GM15510 (cell line): ENCODE measurements around the gene MYH14.

Experiments
- POLR2A ChIP-seq: IDR thresholded peaks from 3 replicates; pipeline ENCODE4 v1.6.1; 2011; ENCODE audit warnings: borderline replicate concordance; ENCODE audit not compliant: insufficient read length; ENCODE audit errors: extremely low read depth

MYH14 gene

DNA sequence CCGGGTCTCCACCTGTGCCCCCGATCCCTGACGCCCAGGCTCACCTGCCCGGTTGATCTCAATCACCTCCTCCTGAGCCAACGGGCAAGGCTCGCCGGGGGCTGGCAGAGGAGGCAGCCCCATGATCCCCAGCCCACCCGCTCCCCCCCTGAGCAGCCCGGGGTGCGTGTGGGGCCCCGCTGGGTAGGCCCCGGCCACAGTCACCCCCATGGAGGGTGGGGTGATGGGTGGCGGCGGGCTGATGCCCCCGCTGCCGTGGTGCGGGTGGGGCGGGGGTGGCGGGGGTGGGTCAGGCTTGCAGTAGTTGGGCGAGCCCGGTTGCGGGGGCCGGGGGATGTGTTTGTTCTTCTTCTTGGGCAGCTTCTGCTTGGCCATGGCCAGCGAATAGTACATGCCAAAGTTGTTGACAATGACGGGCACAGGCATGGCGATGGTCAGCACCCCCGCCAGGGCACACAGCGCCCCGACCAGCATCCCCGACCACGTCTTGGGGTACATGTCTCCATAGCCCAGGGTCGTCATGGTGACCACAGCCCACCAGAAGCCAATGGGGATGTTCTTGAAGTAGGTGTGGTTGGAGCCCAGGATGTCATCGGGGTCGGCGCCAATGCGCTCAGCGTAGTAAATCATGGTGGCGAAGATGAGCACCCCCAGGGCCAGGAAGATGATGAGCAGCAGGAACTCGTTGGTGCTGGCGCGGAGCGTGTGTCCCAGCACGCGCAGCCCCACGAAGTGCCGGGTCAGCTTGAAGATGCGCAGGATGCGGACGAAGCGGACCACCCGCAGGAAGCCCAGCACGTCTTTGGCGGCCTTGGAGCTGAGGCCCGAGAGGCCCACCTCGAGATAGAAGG, 119.7 kb downstream of the MYH14 start:
- TF ChIP-seq POLR2A = no peak

DNA sequence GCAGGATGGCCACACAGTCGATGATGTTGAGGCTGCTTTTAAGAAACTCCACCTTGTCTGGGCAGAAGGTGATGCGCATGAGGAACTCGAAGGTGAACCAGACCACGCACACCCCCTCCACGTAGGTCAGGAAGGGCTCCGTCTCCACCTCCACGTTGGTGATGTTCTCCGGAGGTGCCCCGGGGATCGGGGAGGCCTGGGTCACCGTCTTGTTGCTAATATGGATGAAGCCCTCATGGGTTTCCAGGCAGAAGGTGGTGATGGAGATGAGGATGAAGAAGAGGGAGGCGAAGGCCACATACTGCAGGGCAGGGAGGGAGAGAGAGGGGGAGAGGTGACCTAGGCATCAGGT, 120.3 kb downstream of the MYH14 start:
- no peak for TF ChIP-seq POLR2A

DNA sequence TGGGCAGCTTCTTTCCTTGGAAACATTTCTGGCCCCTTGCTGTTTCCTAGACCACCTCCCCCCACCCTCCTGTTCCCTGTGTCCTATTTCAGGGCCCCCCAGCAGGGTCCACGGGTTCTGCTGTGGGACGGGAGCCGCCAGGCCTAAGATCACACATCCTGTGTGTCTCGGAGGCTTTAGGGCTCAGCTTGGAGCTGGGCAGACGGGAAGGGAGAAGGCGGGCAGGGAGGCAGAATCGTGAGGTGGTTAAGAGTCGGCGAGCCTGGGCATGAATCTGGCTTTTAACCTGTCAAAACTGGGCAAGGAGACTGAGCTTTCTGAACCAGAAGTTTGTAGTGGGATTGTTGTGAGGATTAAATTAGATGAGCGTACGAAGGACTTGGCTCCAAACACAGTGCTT, 120.9 kb downstream of the MYH14 start:
- no peak for TF ChIP-seq POLR2A

DNA sequence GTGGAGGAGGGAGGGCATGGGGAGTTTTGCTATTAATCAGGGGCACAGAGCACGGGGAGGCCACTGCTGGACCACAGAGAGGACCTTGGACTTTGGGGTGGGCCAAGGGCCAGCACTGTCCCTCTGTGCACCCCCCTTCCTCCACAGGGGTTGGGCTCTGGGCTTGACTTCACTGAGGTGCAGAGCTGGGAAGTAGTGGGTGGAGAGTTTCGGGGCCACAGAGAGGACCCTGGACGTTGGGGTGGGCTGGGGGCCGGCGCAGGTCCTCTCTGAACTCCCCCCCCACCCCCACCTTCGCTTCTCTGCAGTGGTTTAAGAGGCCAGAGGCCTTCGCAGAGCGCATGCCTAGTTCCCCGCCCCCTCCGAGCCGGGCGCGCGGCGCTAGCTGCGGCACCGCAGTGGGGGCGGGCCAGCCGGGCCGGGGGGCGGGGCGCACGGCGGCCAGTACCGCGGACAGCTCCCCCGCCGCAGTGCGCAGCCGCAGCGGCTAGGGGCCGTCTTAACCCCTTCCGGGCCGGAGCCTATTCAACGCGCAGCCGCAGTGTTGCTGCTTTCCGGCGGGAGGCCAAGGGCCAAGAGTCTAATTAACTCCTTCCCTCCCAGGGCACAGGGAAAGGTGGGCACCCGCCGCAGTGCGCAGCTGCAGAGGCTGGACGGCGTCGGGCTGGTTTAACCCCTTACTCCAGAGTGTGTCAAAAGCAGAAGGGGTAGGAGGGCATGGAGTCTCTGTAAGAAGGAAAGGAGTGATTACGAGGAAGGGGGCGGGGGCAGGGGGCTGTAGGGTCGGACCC, 122.1 kb downstream of the MYH14 start:
- no peak for TF ChIP-seq POLR2A

DNA sequence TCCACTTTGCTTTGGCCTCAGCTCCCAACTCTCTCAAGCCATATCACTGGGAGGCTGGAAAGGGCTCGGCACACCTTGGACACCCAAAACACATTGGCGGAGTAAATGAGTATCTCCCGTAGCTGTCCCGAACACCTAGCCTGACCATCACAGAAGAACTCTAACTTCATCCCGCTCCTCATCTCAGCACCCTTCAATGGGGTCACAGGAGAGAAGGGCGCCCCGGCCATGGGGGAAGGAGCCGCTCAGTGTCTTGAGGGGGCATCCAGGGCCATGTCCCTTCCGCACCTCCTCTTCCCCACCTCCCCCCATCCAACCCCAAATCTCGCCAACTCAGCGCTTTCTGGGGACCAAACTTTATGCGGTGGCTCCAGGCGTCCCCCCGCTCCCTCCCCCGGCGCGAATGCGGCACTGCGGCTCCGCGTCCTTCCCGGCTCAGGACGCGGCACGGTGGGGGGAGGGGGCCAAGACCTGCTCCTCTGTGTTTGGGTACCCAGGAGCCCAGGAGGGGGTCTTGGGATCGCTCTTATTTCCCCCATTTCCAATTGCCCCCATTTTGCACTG, 122.8 kb downstream of the MYH14 start:
- no peak for TF ChIP-seq POLR2A

DNA sequence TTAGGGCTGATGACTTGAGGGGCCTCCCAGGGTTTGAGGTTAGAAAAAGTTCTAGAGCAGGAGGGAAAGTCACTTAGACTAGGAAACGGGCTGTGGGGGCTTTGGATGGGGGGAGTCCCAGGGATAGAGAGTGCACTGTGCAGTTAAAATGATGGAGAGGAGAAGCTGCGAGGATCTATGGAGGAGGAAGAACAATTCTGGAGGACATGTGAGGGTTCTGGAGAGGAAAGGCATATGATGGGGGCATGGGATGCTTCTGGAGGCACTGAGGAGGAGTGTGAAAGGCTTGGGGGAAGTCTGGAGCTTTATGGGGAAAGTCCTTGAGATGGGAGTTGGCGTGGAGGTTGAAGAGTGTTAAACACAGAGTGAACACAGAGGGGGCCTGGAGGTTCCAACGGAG, 123.6 kb downstream of the MYH14 start:
- TF ChIP-seq POLR2A = no peak

DNA sequence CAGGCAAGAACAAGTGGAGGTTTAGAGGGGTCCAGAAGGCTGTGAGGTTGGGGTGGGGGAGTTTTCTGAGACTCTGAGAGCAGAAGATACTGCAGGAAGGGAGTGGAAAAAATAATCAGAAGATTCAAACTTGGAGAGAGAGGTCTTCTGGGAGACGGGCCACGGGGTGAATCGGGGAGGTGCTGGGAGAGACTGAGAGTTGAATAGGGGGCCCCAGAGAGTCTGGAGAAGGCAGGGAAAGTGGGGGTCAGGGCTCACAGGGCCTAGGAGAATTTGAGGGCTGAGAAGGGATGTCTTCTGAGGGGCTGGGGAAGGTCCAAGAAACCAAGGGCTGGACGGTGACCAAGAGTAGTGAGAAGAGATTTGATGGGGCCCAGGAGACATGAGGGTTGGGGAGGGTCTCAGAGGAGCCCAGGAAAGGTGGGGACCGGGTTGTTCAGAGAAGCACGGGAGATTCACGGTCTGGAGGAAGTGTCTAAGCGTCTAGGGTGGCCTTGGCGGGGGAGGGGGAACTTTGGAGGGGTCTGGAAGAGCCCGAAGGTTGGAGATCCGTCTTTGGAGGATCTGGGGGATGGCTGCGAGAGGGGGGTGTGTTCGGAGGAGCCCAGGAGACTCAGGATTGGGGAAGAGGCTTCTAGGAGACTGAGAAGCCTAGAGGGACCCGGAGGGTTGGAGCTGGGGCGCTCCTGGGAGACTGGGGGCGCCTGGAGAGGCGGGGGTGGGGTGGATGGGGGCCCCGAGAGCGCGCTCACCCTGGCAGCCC, 124.2 kb downstream of the MYH14 start:
- no peak for TF ChIP-seq POLR2A

DNA sequence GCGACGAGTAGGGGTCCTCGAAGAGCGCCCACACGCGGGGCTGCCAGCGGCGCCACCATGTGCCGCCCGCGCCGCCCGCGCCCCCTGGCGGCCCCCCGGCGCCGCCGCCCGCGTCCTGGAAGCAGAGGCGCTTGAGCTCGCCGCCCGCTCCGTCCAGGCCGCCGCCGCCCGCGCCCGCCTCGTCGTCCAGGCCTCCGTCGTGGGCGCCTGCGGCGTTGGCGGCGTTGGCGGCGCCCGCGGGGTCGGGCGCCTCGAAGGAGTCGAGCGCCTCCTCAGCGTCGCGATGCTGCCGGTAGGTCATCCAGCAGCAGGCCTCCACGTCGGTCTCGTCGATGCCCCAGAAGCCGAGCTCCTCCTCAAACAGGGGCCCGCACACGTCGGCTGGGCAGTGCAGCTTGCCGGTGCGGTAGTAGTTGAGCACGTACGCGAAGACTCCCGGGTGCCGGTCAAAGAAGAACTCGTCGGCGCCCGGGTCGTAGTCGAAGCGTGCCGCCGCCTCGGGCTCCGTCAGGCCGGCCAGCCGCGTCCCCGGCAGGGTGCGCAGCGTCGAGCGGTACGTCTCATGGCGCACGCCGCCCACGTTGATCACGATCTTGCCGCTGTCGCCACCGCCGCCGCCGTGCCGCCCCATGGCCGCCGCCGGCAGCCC, 124.9 kb downstream of the MYH14 start:
- TF ChIP-seq POLR2A = no peak

DNA sequence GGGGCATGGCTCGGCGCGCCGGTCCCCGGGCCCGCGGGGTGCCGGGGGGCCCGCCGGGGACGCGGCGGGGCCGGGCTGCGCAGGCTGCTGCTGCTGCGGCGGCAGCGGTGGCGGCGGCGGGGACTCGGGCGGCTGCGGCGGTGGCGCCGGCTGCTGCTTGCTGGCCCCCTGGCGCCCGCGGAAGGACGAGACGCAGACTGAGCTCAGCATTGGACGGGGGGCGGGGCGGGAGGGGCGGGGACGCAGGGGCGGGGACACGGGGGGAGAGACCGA, 125.4 kb downstream of the MYH14 start:
- TF ChIP-seq POLR2A = peak; percentile 47

DNA sequence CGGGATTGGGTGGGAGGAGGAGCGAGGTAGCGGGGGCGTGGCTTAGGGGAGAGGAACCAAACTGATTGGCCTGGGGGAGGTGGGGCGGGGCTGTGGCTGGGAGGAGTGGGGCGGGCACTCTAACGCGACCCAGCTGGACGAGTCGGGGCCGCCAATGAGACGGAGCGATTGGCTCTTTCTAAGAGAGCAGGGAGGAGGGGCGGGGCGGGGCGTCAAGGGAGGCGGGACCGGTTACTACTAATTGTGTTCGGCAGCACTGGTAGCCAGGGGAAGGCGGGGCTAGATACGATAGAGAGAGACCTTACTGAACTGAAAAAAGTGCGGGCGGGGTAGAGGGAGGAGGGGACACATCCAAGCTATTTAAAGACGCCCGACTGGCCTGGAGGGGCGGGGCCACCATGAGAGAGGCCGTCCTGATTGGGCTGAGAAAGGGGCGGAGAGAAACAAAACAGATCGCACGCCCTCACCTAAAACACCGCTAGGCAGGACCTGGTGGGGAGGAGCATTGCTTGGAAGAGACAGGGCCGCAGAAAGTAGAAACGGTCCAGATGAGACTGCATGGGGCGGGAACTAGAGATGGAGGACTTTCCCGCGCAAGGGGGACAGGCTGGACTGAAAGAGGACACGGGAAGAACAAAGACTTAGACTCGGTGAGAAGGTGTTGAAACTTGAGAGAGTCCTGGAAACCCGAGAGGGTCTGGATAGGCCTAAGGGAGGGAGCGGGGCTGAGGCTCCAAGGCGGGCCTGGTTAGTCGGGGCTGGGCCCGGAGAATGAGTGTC, 125.9 kb downstream of the MYH14 start, which contains the start of gene KCNC3:
TSS of gene KCNC3 (minus strand) at position 232 of the 780 bp plus-strand sequence. CDS start 295 bp downstream, outside the sequence.
- TF ChIP-seq POLR2A = peak; percentile 77

DNA sequence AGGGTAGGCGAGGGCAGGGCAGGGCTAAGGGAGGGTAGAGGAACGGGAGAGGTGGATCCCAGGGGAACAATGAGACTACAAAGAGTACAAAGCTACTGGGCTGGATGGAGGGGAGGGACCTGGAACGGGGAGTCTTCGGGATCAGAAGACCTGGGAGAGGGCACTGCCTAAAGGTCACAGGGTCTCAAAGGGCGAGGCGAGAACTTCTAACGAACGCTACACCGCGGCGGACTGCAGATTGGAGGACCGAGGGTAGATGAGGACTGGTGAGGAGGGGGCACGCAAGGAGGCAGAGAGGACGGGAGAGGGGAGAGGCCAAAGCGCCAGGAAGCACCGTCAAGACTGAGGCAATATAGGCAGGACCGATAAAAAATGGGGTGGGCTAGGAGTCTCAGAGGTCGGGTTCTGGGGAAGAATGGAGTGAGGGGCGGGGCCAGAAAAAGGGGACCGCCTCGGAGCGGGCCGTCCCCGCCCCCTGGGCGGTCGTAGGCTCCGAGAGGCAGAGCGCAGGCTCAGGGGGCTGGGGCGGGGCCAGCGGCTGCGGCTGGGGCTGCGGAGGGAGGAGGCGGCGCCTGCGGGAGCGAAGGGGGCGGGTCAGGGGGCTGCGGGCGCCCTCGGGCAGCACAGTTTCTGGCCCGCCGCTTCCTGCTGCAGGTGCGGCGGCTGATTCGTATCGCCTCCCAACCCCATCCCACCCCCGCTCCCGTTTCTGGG, 127.1 kb downstream of the MYH14 start:
- peak; percentile 60 for TF ChIP-seq POLR2A

DNA sequence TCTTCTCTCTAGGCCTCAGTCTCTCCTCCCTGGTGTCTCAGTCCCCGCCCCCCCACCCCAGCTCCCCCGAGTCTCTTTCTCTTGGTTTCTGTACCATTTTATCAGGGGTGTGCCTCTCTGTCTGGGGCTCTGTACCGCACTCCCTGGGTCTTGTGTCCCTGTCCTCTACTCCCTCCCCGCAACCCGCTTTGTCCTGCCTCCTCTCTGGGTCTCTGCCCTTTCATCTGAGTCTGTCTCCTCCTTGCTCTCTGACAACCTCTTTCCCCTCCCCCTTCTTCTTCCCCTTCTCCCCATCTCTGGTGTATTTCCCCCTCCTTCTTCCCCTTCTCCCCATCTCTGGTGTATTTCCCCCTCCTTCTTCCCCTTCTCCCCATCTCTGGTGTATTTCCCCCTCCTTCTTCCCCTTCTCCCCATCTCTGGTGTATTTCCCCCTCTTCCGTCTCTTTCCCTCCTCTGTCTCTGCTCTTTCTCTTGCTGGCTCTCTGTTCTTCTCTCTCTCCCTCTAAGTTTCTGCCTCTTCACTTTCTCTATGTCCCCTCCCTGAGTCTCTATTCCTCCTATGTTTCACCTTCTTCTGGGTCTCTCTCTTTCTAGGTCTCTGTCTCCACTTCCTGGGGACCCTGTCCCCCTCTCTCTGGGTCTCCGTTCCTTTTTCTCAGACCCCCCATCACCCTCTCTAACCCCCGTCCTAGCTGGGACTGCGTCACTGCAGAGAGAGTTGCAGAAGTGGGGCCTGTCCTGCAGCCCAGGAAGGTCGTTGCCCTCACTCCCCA, 128.0 kb downstream of the MYH14 start:
- no peak for TF ChIP-seq POLR2A

DNA sequence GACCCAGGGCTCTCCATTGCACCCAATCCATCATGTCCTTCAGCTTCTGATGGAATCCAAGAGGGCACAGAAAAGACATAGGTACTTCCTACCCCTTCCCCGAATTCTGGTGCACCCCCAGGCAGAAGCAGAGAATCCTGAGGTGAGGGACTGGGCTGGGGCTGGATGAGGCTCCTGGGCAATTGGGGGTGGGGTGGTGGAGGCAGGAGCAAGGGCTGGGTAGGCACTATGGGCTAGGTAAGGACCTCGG, 128.5 kb downstream of the MYH14 start:
- no peak for TF ChIP-seq POLR2A
